Spleen (tissue), 11 donors: Measurements from ENCODE around the gene TMEM131L. TPM values are rescaled to one million over a fixed set of nuclear protein-coding genes. Genes with fewer than 3 reads are reported as not detected.
"Not testable (repeated sequence)": the region's sequence is repeated elsewhere in the genome, so short reads cannot be mapped to it uniquely, and the experiment has no call there.

Experiments used
- DNase-seq: peaks from one replicate; pipeline ENCODE4 v3.0.0-alpha.2; 2020
- H3K27ac ChIP-seq, 8 donors: fragments of 200-600 bp; sonication (generic) in 7 of 8; 1 replicate in 4 of 8; 2 replicates in 4 of 8; pipeline versions ENCODE4 v1.5.0 to v1.8.0; 2016 to 2021; ENCODE audit warnings: inconsistent platforms in 4 of 8, mild to moderate bottlenecking in 4 of 8, moderate library complexity in 1 of 8
- H3K27me3 ChIP-seq, 7 donors: fragments of 200-600 bp; sonication (generic) in 6 of 7; replicated peaks in 1 of 7; 1 replicate in 4 of 7; 2 replicates in 3 of 7; pipeline versions ENCODE4 v1.5.0 to v1.8.0; 2016 to 2021; ENCODE audit warnings: inconsistent platforms in 3 of 7, mild to moderate bottlenecking in 1 of 7
- H3K36me3 ChIP-seq, 6 donors: fragments of 200-600 bp; sonication (generic) in 5 of 6; 1 replicate in 4 of 6; 2 replicates in 2 of 6; pipeline versions ENCODE4 v1.5.0 to v1.8.0; 2016 to 2021; ENCODE audit warnings: inconsistent platforms in 2 of 6
- H3K4me1 ChIP-seq, 6 donors: fragments of 200-600 bp; sonication (generic) in 5 of 6; 1 replicate in 3 of 6; 2 replicates in 3 of 6; pipeline versions ENCODE4 v1.5.0 to v1.8.0; 2016 to 2021; ENCODE audit warnings: inconsistent platforms in 3 of 6
- H3K4me3 ChIP-seq, 8 donors: fragments of 200-600 bp; sonication (generic) in 7 of 8; 1 replicate in 4 of 8; 2 replicates in 4 of 8; pipeline versions ENCODE4 v1.5.0 to v1.8.0; 2016 to 2021; ENCODE audit warnings: inconsistent platforms in 4 of 8, mild to moderate bottlenecking in 4 of 8, moderate library complexity in 2 of 8
- H3K9me3 ChIP-seq, 8 donors: fragments of 200-600 bp; sonication (generic) in 7 of 8; 1 replicate in 4 of 8; 2 replicates in 4 of 8; pipeline versions ENCODE4 v1.5.0 to v1.8.0; 2016 to 2021; ENCODE audit warnings: inconsistent platforms in 4 of 8
- POLR2A ChIP-seq, 3 donors: fragments of 450-650 bp; IDR thresholded peaks; one replicate each; pipeline ENCODE4 v1.5.1; 2017; ENCODE audit warnings: antibody characterized with exemption in 3 of 3, mild to moderate bottlenecking in 1 of 3
- POLR2AphosphoS5 ChIP-seq, 3 donors: sonication (generic); formaldehyde crosslinking; IDR thresholded peaks; one replicate each; pipeline ENCODE4 v1.5.1; 2017; ENCODE audit warnings: antibody characterized with exemption in 3 of 3
- WGBS, 5 donors: extraction: QIAGEN DNeasy Blood & Tissue Kit in 3 of 5; methylation state at CpG; one replicate each; pipeline versions ENCODE4 v1.1.5 to v1.1.7; 2013 to 2018; 5-methylcytosine and 5-hydroxymethylcytosine counted together
- intact Hi-C: fragments of 100-400 bp; cut with DNase I; formaldehyde crosslinking; loops from one replicate; pipeline ENCODE4 v1.15.0; 2023; ENCODE audit warnings: low total_unique reads
- polyA plus RNA-seq, 3 donors: library from polyadenylated mRNA; stranded (reverse); fragments of 200-250 nt; gene quantifications; one replicate each; pipeline ENCODE4 v1.2.1, GENCODE V29; 2013
- total RNA-seq, 7 donors: library from RNA; depleted of rRNA in 3 of 7; stranded (reverse); fragments of >200 nt in 3 of 7; fragmentation: NEBNext Ultra II Directional in 4 of 7; extraction: Animal tissue kit (Norgen Biotek cat#: 25700) in 4 of 7; gene quantifications; one replicate each; pipeline versions ENCODE4 v1.1.0 to v1.2.1, GENCODE V29; 2016 to 2021
- TF ChIP-seq, protein P1 (sequence below), 11 experiments: fragments of 200-600 bp in 7 of 11; fragments of 450-650 bp in 4 of 11; sonication (generic) in 4 of 11; IDR thresholded peaks in 8 of 11; conservative IDR thresholded peaks in 3 of 11; 1 replicate in 7 of 11; 2 replicates in 4 of 11; pipeline versions ENCODE4 v1.4.0 to v1.8.0; 2016 to 2021; ENCODE audit warnings: antibody characterized with exemption in 11 of 11, inconsistent platforms in 4 of 11, mild to moderate bottlenecking in 1 of 11
- donor health status: healthy with polysubstance abuse.
- donor health status: DM: no; HTN: no; CAD: no; lungs with moderate emphysema.
- donor health status: DM: no; HTN: no; CAD: no.
- donor health status: Bipolar disorder and iron deficiency.
- donor health status: healthy.
- donor health status: DM: no; HTN: no; CAD: no.
- donor health status: DM: yes; HTN: yes; CAD: no.

TMEM131L gene
- total and polyA plus RNA-seq, 10 donors: 20.9 to 105 (median 80.1) TPM

GRCh38 chr4:153661215-153661822 is 195.2 kb downstream of the TMEM131L start:
- H3K27me3 ChIP-seq: peaks cover 0 to 11% (median 0%) of the 10 kb centered on the region in 7 donors
- WGBS, 5 donors: 33 to 57% (median 39%) methylated on average over 6 of the region's 6 CpGs
- H3K4me1 ChIP-seq: peaks cover 0 to 35% (median 4%) of the 10 kb centered on the region in 6 donors
- TF ChIP-seq, protein P1, sequence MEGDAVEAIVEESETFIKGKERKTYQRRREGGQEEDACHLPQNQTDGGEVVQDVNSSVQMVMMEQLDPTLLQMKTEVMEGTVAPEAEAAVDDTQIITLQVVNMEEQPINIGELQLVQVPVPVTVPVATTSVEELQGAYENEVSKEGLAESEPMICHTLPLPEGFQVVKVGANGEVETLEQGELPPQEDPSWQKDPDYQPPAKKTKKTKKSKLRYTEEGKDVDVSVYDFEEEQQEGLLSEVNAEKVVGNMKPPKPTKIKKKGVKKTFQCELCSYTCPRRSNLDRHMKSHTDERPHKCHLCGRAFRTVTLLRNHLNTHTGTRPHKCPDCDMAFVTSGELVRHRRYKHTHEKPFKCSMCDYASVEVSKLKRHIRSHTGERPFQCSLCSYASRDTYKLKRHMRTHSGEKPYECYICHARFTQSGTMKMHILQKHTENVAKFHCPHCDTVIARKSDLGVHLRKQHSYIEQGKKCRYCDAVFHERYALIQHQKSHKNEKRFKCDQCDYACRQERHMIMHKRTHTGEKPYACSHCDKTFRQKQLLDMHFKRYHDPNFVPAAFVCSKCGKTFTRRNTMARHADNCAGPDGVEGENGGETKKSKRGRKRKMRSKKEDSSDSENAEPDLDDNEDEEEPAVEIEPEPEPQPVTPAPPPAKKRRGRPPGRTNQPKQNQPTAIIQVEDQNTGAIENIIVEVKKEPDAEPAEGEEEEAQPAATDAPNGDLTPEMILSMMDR (IDR thresholded peaks at IDR 0.05 in 8 of 11, conservative IDR thresholded peaks at IDR 0.05 in 3 of 11): peak in 1 of 11 experiments; percentile 6
- TF ChIP-seq POLR2A (IDR thresholded peaks at IDR 0.05) (no peak), POLR2AphosphoS5 (IDR thresholded peaks at IDR 0.05) (no peak)
- no peaks in the 10 kb centered on the region for H3K36me3 ChIP-seq
- peaks cover 0 to 15% (median 0%) of the 10 kb centered on the region in 8 donors for H3K9me3 ChIP-seq
- peak overlapping the region in 7 of 8 donors; percentile 44 to 93 (median 78) for H3K27ac ChIP-seq
- intact Hi-C loops: no loop called here
- peak overlapping the region in 1 of 8 donors; percentile 37 for H3K4me3 ChIP-seq
- no peak for DNase-seq

DNA sequence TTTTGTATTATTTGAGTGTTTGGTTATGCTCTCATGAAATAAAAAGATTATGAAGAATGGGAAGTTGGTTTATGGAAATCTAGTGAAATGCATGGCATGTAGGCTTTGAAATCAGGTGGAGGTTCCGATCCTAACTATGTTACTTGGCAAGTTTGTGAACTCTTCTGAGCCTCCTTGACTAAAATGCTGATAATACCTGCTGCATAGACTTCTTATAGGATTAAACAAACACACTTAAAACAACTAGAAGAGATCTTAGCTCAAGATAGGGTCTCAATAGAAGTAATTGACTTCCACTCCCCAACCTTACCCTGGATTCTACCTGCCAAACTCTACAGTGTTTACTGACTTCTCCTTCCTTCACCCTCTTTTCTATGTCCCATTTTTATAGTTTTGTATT is 195.7 kb downstream of the TMEM131L start:
- H3K9me3 ChIP-seq: peaks cover 0 to 15% (median 0%) of the 10 kb centered on the region in 8 donors

DNA sequence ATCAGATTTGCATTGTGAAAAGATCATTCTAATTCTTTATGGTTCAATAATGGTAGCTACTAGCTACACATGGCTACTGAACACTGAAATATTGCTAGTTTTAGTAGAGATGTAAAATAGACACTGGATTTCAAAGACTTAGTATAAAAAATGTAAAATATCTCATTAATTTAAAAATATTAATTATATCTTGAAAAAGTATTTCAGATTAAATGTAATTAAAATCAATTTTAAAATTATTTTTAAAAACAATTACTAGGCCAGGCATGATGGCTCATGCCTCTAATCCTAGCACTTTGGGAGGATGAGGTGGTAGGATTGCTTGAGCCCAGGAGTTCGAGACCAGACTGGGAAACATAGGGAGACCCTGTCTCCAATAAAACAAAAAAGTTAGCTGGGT is 197.5 kb downstream of the TMEM131L start:
- no peaks in the 10 kb centered on the region for H3K36me3 ChIP-seq
- H3K27me3 ChIP-seq: peaks cover 0 to 6% (median 0%) of the 10 kb centered on the region in 7 donors
- no peak for DNase-seq
- H3K27ac ChIP-seq: no peak overlapping the region
- H3K9me3 ChIP-seq: peaks cover 0 to 15% (median 0%) of the 10 kb centered on the region in 8 donors
- H3K4me3 ChIP-seq: no peak overlapping the region
- H3K4me1 ChIP-seq: peaks cover 0 to 30% (median 1%) of the 10 kb centered on the region in 6 donors
- TF ChIP-seq POLR2AphosphoS5 (IDR thresholded peaks at IDR 0.05) (no peak), POLR2A (IDR thresholded peaks at IDR 0.05) (no peak)
- TF ChIP-seq, protein P1 (IDR thresholded peaks at IDR 0.05 in 8 of 11, conservative IDR thresholded peaks at IDR 0.05 in 3 of 11): no peak
- intact Hi-C loops: no loop called here
- WGBS, 5 donors: 83 to 90% (median 83%) methylated on average over 1 of the region's 1 CpG

More for the DNA sequence above, 195.7 kb downstream of the TMEM131L start:
- Histone ChIP-seq H3K4me1 (peaks cover 0 to 30% (median 2%) of the 10 kb centered on the region in 6 donors), H3K4me3 (peak overlapping the region in 1 of 8 donors; percentile 22), H3K27me3 (peaks cover 0 to 11% (median 0%) of the 10 kb centered on the region in 7 donors), H3K27ac (peak overlapping the region in 6 of 8 donors; percentile 16 to 93 (median 79)), H3K36me3 (no peaks in the 10 kb centered on the region)
- intact Hi-C loops: no loop called here
- no peak for TF ChIP-seq POLR2AphosphoS5 (IDR thresholded peaks at IDR 0.05)
- no peak for TF ChIP-seq POLR2A (IDR thresholded peaks at IDR 0.05)
- TF ChIP-seq, protein P1 (IDR thresholded peaks at IDR 0.05 in 8 of 11, conservative IDR thresholded peaks at IDR 0.05 in 3 of 11): no peak
- no peak for DNase-seq
- WGBS, 5 donors: 92 to 97% (median 93%) methylated on average over 1 of the region's 1 CpG

- H3K4me3 ChIP-seq, H3K4me1 ChIP-seq, H3K27ac ChIP-seq, intact Hi-C loops, DNase-seq, H3K27me3 ChIP-seq, H3K36me3 ChIP-seq: not testable (repeated sequence)
- WGBS, 5 donors: 67 to 86% (median 74%) methylated on average over 1 of the region's 1 CpG
- peaks cover 0 to 15% (median 0%) of the 10 kb centered on the region in 8 donors for H3K9me3 ChIP-seq
These were observed 200.3 kb downstream of the TMEM131L start for GRCh38 chr4:153666505-153666904.
